HEK293 (cell line): ENCODE data around the gene AARS2.

ENCODE experiments used
- KLF9 ChIP-seq: fragments of 450-650 bp; formaldehyde crosslinking; IDR thresholded peaks from 2 replicates; pipeline ENCODE4 v1.5.1; 2016; ENCODE audit warnings: missing biosample characterization, missing genetic modification characterization, low read depth
- TCF7L2 ChIP-seq: IDR thresholded peaks from 2 replicates; pipeline ENCODE4 v1.6.1; 2011; ENCODE audit warnings: low read depth, mild to moderate bottlenecking, inconsistent platforms, low read length, moderate library complexity, borderline replicate concordance
- ZBTB1 ChIP-seq: fragments of 450-650 bp; formaldehyde crosslinking; IDR thresholded peaks from 2 replicates; pipeline ENCODE4 v1.5.1; 2016; ENCODE audit warnings: missing biosample characterization, missing genetic modification characterization
- ZNF24 ChIP-seq: fragments of 450-650 bp; formaldehyde crosslinking; IDR thresholded peaks from 2 replicates; pipeline ENCODE4 v1.5.1; 2016; ENCODE audit warnings: missing biosample characterization, missing genetic modification characterization
- ZNF335 ChIP-seq: fragments of 450-650 bp; formaldehyde crosslinking; conservative IDR thresholded peaks from 2 replicates; pipeline ENCODE4 v1.5.1; 2016; ENCODE audit warnings: missing biosample characterization, missing genetic modification characterization
- TF ChIP-seq, protein P1 (sequence below): fragments of 450-650 bp; formaldehyde crosslinking; IDR thresholded peaks from 2 replicates; pipeline ENCODE4 v1.5.1; 2016; ENCODE audit warnings: missing biosample characterization, missing genetic modification characterization
- TF ChIP-seq, protein P2 (sequence below): fragments of 450-650 bp; formaldehyde crosslinking; conservative IDR thresholded peaks from 2 replicates; pipeline ENCODE4 v1.5.1; 2016; ENCODE audit warnings: low read depth, missing biosample characterization, missing genetic modification characterization

DNA sequence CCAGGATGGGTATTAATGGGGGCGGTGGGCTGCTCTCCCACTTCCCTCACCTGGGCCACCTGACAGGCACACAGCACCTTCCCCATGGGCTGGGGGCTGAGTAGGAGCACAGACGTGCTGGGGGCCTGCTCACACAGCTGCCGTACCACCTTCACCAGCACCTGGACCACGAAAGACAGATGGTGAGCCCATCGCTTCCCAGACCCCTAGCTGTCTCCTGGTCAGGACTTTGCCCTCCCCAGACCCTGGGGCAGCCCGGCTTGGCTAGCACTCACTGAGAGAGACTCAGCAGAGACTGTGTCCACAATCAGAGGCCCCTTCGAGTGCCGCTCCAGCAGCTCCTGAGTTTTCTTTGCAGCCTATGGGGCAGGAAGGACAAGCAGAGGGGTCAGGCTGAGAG is 12.0 kb downstream of the AARS2 start:
- TF ChIP-seq KLF9 (tag by site-specific recombination): no peak
- TF ChIP-seq, protein P1, sequence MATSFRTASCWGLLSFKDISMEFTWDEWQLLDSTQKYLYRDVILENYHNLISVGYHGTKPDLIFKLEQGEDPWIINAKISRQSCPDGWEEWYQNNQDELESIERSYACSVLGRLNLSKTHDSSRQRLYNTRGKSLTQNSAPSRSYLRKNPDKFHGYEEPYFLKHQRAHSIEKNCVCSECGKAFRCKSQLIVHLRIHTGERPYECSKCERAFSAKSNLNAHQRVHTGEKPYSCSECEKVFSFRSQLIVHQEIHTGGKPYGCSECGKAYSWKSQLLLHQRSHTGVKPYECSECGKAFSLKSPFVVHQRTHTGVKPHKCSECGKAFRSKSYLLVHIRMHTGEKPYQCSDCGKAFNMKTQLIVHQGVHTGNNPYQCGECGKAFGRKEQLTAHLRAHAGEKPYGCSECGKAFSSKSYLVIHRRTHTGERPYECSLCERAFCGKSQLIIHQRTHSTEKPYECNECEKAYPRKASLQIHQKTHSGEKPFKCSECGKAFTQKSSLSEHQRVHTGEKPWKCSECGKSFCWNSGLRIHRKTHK (tag by site-specific recombination): no peak
- no peak for TF ChIP-seq ZNF24 (tag by site-specific recombination)
- TF ChIP-seq, protein P2, sequence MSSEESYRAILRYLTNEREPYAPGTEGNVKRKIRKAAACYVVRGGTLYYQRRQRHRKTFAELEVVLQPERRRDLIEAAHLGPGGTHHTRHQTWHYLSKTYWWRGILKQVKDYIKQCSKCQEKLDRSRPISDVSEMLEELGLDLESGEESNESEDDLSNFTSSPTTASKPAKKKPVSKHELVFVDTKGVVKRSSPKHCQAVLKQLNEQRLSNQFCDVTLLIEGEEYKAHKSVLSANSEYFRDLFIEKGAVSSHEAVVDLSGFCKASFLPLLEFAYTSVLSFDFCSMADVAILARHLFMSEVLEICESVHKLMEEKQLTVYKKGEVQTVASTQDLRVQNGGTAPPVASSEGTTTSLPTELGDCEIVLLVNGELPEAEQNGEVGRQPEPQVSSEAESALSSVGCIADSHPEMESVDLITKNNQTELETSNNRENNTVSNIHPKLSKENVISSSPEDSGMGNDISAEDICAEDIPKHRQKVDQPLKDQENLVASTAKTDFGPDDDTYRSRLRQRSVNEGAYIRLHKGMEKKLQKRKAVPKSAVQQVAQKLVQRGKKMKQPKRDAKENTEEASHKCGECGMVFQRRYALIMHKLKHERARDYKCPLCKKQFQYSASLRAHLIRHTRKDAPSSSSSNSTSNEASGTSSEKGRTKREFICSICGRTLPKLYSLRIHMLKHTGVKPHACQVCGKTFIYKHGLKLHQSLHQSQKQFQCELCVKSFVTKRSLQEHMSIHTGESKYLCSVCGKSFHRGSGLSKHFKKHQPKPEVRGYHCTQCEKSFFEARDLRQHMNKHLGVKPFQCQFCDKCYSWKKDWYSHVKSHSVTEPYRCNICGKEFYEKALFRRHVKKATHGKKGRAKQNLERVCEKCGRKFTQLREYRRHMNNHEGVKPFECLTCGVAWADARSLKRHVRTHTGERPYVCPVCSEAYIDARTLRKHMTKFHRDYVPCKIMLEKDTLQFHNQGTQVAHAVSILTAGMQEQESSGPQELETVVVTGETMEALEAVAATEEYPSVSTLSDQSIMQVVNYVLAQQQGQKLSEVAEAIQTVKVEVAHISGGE: no peak
- no peak for TF ChIP-seq TCF7L2
- no peak for TF ChIP-seq ZNF335 (tag by site-specific recombination)
- TF ChIP-seq ZBTB1 (tag by site-specific recombination): no peak
